SK-N-SH (cell line): ENCODE results near the gene NELFA. TPM values are rescaled to one million over a fixed set of nuclear protein-coding genes. Genes with fewer than 3 reads are reported as not detected.

Experiments
- CTCF ChIA-PET: fragments of 300-600, 350-600 bp; formaldehyde crosslinking; extraction: SDS; loops from one replicate; lab custom pipeline; 2021; lab: Yijun Ruan, JAX
- POLR2A ChIA-PET: fragments of 350-600 bp; sonication (Branson Sonifier 250); formaldehyde crosslinking; extraction: SDS; loops from one replicate; lab custom pipeline; 2020; ENCODE audit warnings: antibody characterized with exemption, inconsistent platforms; lab: Yijun Ruan, JAX
- DNase-seq: peaks from one replicate; pipeline ENCODE4 v3.0.0; 2012
- H2AFZ ChIP-seq: fragments of 200-600 bp; sonication (generic); 2 replicates; pipeline ENCODE4 v1.8.1; 2016; ENCODE audit warnings: antibody characterized with exemption, mild to moderate bottlenecking, low read depth
- H3F3A ChIP-seq: fragments of 200-600 bp; sonication (generic); replicated peaks from 2 replicates; pipeline ENCODE3; 2016; ENCODE audit warnings: antibody characterized with exemption, mild to moderate bottlenecking; ENCODE audit not compliant: insufficient read depth
- H3K27ac ChIP-seq, 2 experiments: fragments of 200-500 bp in 1 of 2; fragments of 200-600 bp in 1 of 2; sonication (Bioruptor generic) in 1 of 2; sonication (generic), shearing (Covaris generic) in 1 of 2; 2 replicates each; pipeline versions ENCODE4 v1.5.1 to v1.6.1; 2014 to 2016; ENCODE audit warnings: low read depth in 2 of 2, inconsistent platforms in 1 of 2, low read length in 1 of 2, mild to moderate bottlenecking in 1 of 2, mixed read lengths in 1 of 2
- H3K27me3 ChIP-seq: fragments of 200-600 bp; sonication (generic), shearing (Covaris generic); 2 replicates; pipeline ENCODE4 v1.6.1; 2016; ENCODE audit warnings: mixed run types; ENCODE audit not compliant: insufficient read depth
- H3K36me3 ChIP-seq, 2 experiments: fragments of 200-500 bp in 1 of 2; fragments of 200-600 bp in 1 of 2; sonication (Bioruptor generic) in 1 of 2; sonication (generic) in 1 of 2; replicated peaks in 1 of 2; 2 replicates each; pipeline versions ENCODE3 to v1.5.1; 2014 to 2016; ENCODE audit warnings: low read length in 1 of 2, mild to moderate bottlenecking in 1 of 2; ENCODE audit not compliant: insufficient read depth in 2 of 2, control insufficient read depth in 1 of 2
- H3K4me1 ChIP-seq, 2 experiments: fragments of 200-500 bp in 1 of 2; fragments of 200-600 bp in 1 of 2; sonication (Bioruptor generic) in 1 of 2; sonication (generic), shearing (Covaris generic) in 1 of 2; 2 replicates each; pipeline versions ENCODE4 v1.5.1 to v1.6.1; 2014 to 2016; ENCODE audit warnings: low read depth in 1 of 2, low read length in 1 of 2, mixed run types in 1 of 2; ENCODE audit not compliant: insufficient read depth in 2 of 2, control insufficient read depth in 1 of 2
- H3K4me2 ChIP-seq: fragments of 200-600 bp; sonication (generic), shearing (Covaris generic); 2 replicates; pipeline ENCODE4 v1.6.1; 2017; ENCODE audit warnings: mixed run types
- H3K4me3 ChIP-seq, 2 experiments: fragments of 200-500 bp in 1 of 2; fragments of 200-600 bp in 1 of 2; sonication (Bioruptor generic) in 1 of 2; sonication (generic), shearing (Covaris generic) in 1 of 2; 2 replicates each; pipeline versions ENCODE4 v1.5.1 to v1.8.1; 2014 to 2016; ENCODE audit warnings: low read depth in 2 of 2, inconsistent platforms in 1 of 2, low read length in 1 of 2, mild to moderate bottlenecking in 1 of 2, mixed read lengths in 1 of 2, moderate library complexity in 1 of 2
- H3K79me2 ChIP-seq: fragments of 200-600 bp; sonication (generic); 2 replicates; pipeline ENCODE4 v1.8.1; 2017; ENCODE audit warnings: mild to moderate bottlenecking; ENCODE audit not compliant: insufficient read depth
- H3K9ac ChIP-seq: fragments of 200-600 bp; sonication (generic); 2 replicates; pipeline ENCODE4 v1.6.1; 2017; ENCODE audit warnings: mixed run types
- H3K9me2 ChIP-seq: fragments of 200-600 bp; sonication (generic); 2 replicates; pipeline ENCODE4 v1.6.1; 2017; ENCODE audit warnings: mixed run types
- H3K9me3 ChIP-seq: fragments of 200-600 bp; sonication (generic); 2 replicates; pipeline ENCODE4 v1.6.1; 2017; ENCODE audit warnings: mixed run types, mild to moderate bottlenecking, moderate library complexity
- H4K20me1 ChIP-seq: fragments of 200-600 bp; sonication (generic); 2 replicates; pipeline ENCODE4 v1.6.1; 2017; ENCODE audit warnings: mild to moderate bottlenecking, mixed run types; ENCODE audit not compliant: insufficient read depth
- CHD2 ChIP-seq: fragments of 150-350 bp; IDR thresholded peaks from 2 replicates; pipeline ENCODE4 v1.6.1; 2018; ENCODE audit warnings: low read length; ENCODE audit not compliant: partially characterized antibody
- EZH2phosphoT487 ChIP-seq: fragments of 200-600 bp; sonication (generic); IDR thresholded peaks from 2 replicates; pipeline ENCODE4 v1.6.1; 2017; ENCODE audit warnings: low read depth, mixed run types, mild to moderate bottlenecking, antibody characterized with exemption, moderate library complexity, borderline replicate concordance
- FOXJ3 ChIP-seq: sonication (generic); formaldehyde crosslinking; IDR thresholded peaks from 2 replicates; pipeline ENCODE4 v1.5.1; 2020; ENCODE audit warnings: mild to moderate bottlenecking, missing genetic modification reagents
- GABPA ChIP-seq: IDR thresholded peaks from 2 replicates; pipeline ENCODE4 v1.4.0; 2012; ENCODE audit warnings: low read depth, mild to moderate bottlenecking
- JUND ChIP-seq: IDR thresholded peaks from 2 replicates; pipeline ENCODE4 v1.4.0; 2012
- NFIC ChIP-seq: IDR thresholded peaks from 2 replicates; pipeline ENCODE4 v1.4.0; 2012; ENCODE audit warnings: borderline replicate concordance
- POLR2AphosphoS5 ChIP-seq: IDR thresholded peaks from 2 replicates; pipeline ENCODE4 v1.6.1; 2012; ENCODE audit warnings: low read depth, low read length
- RAD21 ChIP-seq: IDR thresholded peaks from 2 replicates; pipeline ENCODE4 v1.6.1; 2012; ENCODE audit warnings: mild to moderate bottlenecking, low read length
- RCOR1 ChIP-seq: fragments of 150-350 bp; IDR thresholded peaks from 2 replicates; pipeline ENCODE4 v1.6.1; 2017; ENCODE audit warnings: antibody characterized with exemption, low read length
- REST ChIP-seq: IDR thresholded peaks from 2 replicates; pipeline ENCODE4 v1.6.1; 2012; ENCODE audit warnings: mild to moderate bottlenecking, low read depth, low read length, moderate library complexity
- RXRA ChIP-seq: IDR thresholded peaks from 2 replicates; pipeline ENCODE4 v1.4.0; 2012; ENCODE audit warnings: low read depth, mild to moderate bottlenecking, borderline replicate concordance
- SMC3 ChIP-seq: IDR thresholded peaks from 2 replicates; pipeline ENCODE4 v1.6.1; 2012; ENCODE audit warnings: low read depth, low read length, improper control_type of control experiment
- TAF1 ChIP-seq: IDR thresholded peaks from 2 replicates; pipeline ENCODE4 v1.6.1; 2012; ENCODE audit warnings: low read depth, mild to moderate bottlenecking, low read length, moderate library complexity, borderline replicate concordance
- TCF12 ChIP-seq: IDR thresholded peaks from 2 replicates; pipeline ENCODE4 v1.4.0; 2012
- TEAD4 ChIP-seq: IDR thresholded peaks from 2 replicates; pipeline ENCODE4 v1.4.0; 2012; ENCODE audit warnings: mild to moderate bottlenecking, borderline replicate concordance; ENCODE audit not compliant: insufficient read depth
- USF1 ChIP-seq: IDR thresholded peaks from 2 replicates; pipeline ENCODE4 v1.4.0; 2012; ENCODE audit warnings: low read depth, borderline replicate concordance
- USF2 ChIP-seq: fragments of 150-350 bp; IDR thresholded peaks from 2 replicates; pipeline ENCODE4 v1.6.1; 2017; ENCODE audit warnings: antibody characterized with exemption, low read length, low read depth, borderline replicate concordance
- YY1 ChIP-seq: IDR thresholded peaks from 2 replicates; pipeline ENCODE4 v1.4.0; 2012; ENCODE audit warnings: low read depth, mild to moderate bottlenecking
- WGBS: methylation state at CpG from one replicate; pipeline ENCODE4 v1.1.6; 2017; ENCODE audit warnings: low lambda C conversion rate; 5-methylcytosine and 5-hydroxymethylcytosine counted together
- polyA plus RNA-seq, 3 experiments: library from polyadenylated mRNA; depleted of rRNA; stranded (reverse); fragments of >200 nt; gene quantifications; 2 replicates each; pipeline ENCODE4 v1.2.3, GENCODE V29; 2012
- TF ChIP-seq, protein P1 (sequence below): IDR thresholded peaks from 2 replicates; pipeline ENCODE4 v1.4.0; 2012; ENCODE audit warnings: low read depth, borderline replicate concordance
- TF ChIP-seq, protein P2 (sequence below): fragments of 150-350 bp; IDR thresholded peaks from 2 replicates; pipeline ENCODE4 v1.6.1; 2016; ENCODE audit warnings: mild to moderate bottlenecking, low read depth, low read length

Gene NELFA
- polyA plus RNA-seq, 1 of the 3 experiments (the other 2 are of a cell fraction): 26.8 TPM

DNA sequence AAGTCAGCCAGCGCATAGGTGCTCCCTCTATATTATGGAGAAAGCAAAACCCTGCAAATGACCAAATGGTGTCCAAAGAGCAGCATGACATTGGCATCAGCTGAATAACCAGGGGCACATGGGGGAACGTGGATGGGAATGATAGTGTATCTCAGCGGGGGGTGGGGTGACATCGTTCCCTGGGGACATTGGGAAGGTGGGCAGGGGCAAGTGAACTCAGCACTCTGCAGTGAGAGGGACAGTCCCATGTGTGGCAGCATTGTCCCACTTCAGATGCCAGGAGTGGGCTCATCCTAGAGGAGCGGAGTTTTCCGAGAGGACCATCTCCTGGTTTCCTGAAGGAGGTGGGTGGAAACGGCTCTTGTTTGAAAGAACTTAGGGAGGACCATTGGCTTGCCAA is 64.8 kb downstream of the NELFA start:
- CTCF ChIA-PET: interaction anchor here (1.6 kb wide), 1 partner anchor 44 kb away, joined by 4 read pairs; no protein-coding TSS in a partner anchor
- H3K27me3 ChIP-seq: no peaks in the 10 kb centered on the region
- H3K36me3 ChIP-seq: peaks cover 49 to 73% of the 10 kb centered on the region in 2 experiments
- H3K9me2 ChIP-seq: no peaks in the 10 kb centered on the region
- H3K27ac ChIP-seq: no peak overlapping the region; a peak in 1 of 4 replicates
- H3K4me3 ChIP-seq: no peak overlapping the region
- peaks cover 17% of the 10 kb centered on the region for H3F3A ChIP-seq
- peaks cover 0 to 9% of the 10 kb centered on the region in 2 experiments; a peak in 3 of 4 replicates for H3K4me1 ChIP-seq
- H4K20me1 ChIP-seq: peaks cover 14% of the 10 kb centered on the region; the same call in 1 of the 2 replicates
- no peak overlapping the region for H2AFZ ChIP-seq
- no peaks in the 10 kb centered on the region for H3K9me3 ChIP-seq
- H3K79me2 ChIP-seq: peaks cover 77% of the 10 kb centered on the region
- DNase-seq: no peak
- WGBS: 91% methylated on average over 7 of the region's 7 CpGs
- H3K9ac ChIP-seq: no peak overlapping the region
- POLR2A ChIA-PET: no interaction called here
- H3K4me2 ChIP-seq: no peak overlapping the region
- no peak for TF ChIP-seq FOXJ3 (CRISPR knock-in tag)
- TF ChIP-seq, protein P1, sequence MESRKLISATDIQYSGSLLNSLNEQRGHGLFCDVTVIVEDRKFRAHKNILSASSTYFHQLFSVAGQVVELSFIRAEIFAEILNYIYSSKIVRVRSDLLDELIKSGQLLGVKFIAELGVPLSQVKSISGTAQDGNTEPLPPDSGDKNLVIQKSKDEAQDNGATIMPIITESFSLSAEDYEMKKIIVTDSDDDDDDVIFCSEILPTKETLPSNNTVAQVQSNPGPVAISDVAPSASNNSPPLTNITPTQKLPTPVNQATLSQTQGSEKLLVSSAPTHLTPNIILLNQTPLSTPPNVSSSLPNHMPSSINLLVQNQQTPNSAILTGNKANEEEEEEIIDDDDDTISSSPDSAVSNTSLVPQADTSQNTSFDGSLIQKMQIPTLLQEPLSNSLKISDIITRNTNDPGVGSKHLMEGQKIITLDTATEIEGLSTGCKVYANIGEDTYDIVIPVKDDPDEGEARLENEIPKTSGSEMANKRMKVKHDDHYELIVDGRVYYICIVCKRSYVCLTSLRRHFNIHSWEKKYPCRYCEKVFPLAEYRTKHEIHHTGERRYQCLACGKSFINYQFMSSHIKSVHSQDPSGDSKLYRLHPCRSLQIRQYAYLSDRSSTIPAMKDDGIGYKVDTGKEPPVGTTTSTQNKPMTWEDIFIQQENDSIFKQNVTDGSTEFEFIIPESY: no peak
- TF ChIP-seq, protein P2, sequence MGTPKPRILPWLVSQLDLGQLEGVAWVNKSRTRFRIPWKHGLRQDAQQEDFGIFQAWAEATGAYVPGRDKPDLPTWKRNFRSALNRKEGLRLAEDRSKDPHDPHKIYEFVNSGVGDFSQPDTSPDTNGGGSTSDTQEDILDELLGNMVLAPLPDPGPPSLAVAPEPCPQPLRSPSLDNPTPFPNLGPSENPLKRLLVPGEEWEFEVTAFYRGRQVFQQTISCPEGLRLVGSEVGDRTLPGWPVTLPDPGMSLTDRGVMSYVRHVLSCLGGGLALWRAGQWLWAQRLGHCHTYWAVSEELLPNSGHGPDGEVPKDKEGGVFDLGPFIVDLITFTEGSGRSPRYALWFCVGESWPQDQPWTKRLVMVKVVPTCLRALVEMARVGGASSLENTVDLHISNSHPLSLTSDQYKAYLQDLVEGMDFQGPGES: no peak
- no peak for TF ChIP-seq USF1
- no peak for TF ChIP-seq TCF12
- no peak for TF ChIP-seq GABPA
- no peak for TF ChIP-seq POLR2AphosphoS5
- TF ChIP-seq RCOR1: no peak
- no peak for TF ChIP-seq JUND
- TF ChIP-seq REST: no peak
- TF ChIP-seq NFIC: no peak
- TF ChIP-seq RXRA: no peak
- no peak for TF ChIP-seq CHD2
- TF ChIP-seq SMC3: no peak
- no peak for TF ChIP-seq EZH2phosphoT487
- TF ChIP-seq USF2: no peak
- no peak for TF ChIP-seq YY1
- no peak for TF ChIP-seq TEAD4
- TF ChIP-seq RAD21: no peak
- no peak for TF ChIP-seq TAF1
